GM21825 (cell line): ENCODE results near the gene C16orf90.
"Not testable (repeated sequence)": the region's sequence is repeated elsewhere in the genome, so short reads cannot be mapped to it uniquely, and the experiment has no call there.

Experiments used
- ATAC-seq: cut with Tn5 transposase; IDR thresholded peaks from one replicate; pipeline ENCODE4 v1.9.1; 2021; ENCODE audit warnings: mild to moderate bottlenecking, moderate library complexity; ENCODE audit not compliant: unreplicated experiment

C16orf90 gene

DNA sequence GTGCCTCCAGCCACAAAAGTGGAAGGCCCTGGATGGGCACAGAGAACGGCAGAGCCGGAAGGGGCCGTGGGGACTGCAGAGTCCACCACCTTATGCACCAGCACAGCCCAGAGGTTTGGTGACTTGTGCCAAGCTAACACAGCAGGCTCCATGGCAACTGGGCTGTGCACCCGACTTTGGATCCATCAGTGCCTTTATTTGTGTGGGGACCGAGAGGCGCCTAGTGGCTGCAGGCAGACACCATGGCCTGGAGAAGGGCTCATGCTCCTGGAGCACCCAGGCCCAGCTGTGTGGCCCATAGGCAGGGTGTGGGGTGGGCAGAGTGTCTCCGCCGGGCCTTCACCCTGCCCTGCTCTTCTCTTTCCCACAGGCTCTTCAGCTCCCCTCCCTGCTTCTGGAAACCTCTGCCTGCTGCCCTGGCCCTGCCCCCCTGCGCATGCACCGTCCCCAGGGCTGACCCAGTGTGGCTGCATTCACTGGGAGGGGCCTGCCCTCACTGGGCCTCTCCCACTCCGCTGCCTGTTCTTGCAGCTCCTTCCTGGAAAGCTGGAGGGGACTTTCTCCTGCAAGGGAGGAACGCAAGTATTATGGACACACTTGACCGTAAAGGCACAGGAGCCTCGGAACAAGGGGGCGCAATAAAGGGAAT lies 10.1 kb downstream of the C16orf90 start:
- ATAC-seq, result no peak

DNA sequence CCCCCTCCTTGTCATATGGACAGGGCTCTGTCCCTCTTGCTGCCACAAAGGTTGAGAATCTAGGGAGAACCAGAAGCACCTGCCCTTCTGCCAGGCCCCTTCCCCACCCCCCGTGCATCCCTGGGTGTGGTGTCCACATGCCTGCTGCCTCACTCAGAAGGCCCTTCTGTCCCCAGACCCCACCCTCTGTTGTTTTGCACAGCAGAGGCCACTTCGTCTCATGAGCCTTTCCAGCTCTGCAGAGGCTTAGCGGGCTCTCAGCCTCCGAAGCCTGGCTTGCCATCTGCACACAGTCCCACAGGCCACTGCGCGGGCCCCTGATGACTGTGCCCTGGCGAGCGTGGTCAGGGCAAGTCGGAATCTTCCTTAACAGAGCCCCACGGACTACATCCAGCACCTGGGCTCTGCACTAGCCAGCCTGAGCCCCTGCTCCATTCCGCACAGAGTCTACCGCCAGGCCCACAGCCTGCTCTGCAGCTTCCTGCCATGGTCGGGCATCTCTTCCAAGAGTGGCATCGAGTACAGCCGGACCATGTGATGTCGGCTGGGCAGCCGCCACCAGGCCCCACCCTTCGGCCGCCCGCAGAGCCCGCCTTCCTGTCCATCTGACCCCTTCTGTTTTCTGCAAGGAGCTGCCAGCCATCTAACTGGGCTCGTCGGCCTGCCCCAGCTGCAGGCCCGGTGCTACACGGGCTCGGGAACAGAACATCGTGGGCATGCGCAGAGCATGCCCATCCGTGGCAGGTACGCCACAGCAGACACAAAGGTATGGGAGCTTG lies 10.8 kb downstream of the C16orf90 start:
- ATAC-seq, result no peak

DNA sequence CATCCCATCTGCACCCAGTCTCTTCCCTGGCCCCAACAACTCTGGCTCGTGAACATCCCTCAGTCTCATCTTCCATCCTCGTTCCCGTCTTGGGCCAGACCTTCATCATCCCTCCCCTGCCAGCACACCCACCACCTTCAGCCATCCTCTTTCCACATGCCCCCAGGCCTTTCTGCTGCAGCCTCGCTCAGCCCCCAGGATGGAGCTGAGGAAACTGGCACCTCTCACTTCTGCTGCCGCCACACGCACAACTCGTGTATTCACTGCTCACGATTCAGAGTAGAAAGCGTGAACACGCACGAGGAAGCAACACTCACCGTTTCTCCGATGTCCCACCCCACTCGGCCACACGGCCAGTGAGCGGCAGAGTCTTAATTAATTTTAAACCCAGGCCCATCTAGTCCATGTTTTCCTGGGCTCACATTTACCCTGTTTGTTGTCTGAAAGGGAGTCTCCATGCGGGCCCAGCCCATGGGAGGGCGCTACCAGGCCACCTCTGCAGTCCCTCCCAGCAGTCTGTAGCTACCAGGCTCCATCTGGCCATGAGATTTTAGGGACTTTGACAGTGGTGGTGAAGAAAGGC lies 12.5 kb downstream of the C16orf90 start:
- no peak for ATAC-seq

DNA sequence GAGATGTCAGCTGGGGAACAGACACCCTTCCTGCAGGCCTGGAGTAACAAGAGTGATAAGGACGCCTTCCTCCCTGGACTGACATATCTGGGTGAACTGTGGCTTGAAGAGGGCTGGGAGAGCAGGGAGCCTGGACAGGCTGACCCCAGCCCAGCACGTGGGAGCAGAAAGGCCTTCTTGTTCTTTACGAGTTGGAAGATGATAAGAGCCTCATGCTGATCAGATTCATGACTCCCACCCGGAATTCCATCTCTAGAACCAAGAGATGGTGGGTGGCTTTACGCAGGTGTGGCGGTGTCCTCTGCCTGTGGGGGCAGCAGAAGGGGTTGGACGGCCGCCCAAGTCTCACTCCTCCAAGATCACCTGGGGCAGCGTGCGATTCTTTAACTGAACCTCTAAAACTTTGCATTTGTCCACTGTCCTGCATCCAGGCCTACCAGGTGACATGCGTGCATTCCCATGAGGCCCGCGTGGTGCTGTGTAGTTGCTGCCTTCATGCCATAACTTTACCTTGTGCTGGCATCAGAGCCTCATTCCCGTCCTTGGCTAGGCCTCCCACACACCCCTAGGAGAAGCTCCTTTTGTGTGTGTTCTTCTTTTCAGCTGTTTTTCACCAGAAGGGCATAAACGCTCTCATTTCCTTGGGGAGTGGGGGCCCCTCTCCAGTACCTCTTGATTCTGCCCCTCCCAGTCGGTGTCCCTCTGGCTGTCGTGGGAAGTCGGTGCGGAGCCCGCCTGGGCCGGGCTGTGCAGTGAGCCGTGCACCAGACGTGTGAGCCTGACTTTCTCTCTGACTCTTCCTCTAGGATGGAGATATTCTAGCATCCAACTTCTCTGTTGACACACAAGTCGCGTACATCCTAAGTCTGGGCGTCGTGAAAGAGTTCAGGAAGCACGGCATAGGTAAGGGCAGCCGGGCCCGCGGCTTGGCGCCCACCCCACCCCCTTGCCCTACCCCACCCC lies 13.3 kb downstream of the C16orf90 start:
- no peak for ATAC-seq

DNA sequence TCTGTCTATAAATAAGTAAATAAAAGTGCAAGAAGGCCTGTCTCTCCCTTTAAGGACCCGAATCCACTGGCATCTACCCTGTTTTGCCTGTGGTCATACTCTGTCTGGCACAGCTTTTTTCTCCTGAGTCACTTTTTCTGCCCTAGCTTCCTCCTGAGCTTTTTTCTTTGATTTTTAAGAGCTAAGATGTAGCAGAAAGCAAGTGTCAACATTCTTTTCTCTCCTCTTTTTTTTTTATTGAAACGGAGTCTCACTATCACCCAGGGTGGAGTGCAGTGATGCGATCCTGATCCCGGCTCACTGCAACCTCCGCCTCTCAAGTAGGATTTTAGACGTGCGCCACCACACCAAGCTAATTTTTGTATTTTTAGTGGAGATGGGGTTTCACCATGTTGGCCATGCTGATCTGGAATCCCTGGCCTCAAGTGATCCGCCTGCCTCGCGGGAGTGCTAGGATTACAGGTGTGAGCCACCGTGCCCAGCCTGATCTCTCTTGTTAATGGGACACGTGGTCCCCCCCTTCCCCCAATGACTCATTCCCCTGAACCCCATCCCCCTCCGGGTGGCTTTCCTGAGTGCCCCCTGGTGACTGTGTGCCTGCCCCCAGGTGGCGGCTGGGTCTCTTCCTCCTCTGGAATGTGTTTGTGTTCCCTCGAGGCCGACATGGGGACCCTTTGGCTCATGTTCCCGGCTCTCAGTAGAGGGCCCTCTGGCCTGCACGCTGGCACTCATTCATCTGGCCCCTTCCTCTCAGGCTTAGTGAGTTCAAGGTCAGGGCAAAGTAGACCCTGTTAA lies 14.2 kb downstream of the C16orf90 start:
- ATAC-seq, result no peak

DNA sequence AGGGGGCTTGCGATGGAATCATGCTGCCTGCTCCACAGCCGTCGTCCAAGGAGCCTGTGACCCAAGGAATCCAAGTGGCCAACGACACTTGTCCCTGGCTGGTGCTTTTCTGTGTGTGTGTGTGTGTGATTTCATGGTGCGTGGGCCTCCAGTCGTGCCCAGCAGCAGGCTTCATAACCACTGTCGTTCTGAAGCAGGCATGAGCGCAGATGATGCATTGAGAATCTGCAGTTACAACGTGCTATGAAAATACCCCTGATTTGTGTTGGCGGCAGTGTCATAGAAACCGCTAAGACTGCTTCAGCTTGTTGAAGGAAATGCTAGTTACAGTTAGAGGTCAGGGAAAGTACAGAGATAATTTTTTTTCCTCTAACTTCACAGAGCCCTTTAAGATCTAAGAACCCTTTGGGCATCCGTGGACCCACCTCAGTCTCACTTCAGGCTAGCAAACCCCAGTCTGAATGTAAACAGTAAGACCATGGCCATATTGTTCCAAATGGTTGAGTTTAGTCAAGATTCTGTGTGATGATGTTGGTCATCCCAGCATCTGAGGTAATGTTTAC lies 15.6 kb downstream of the C16orf90 start:
- no peak for ATAC-seq

DNA sequence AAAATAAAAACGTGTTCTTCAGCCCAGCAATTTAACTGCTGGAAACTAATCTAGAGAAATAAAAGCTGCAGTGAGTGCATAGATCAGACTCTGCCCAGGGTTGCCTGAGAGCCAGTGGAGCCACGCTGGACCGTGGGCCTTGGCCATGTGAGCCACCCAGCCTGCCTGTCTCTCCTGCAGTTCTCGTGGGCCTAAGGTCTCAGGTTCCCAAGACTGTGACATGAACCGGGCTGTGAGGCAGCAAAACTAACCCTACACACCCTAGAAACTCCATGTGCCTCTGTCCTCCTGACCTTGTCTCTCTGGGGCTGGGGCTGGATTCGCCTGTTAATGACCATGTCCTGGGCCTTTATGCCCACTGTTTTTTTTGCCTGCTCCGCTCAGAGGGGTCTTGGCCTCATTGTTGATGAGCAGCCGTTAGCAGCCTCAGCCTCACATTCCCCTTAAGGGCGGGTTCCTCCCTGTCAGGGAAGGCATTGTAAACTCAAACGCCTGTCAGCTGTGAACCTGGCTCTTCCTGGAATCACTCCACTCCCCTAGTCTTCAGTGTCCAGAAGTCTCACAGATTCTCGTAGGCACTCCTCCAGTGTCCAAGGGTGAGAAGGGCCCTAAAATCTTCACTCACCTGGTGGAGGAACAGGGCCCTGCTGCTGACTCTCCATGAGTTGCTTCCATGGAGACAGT lies 16.9 kb downstream of the C16orf90 start:
- no peak for ATAC-seq

DNA sequence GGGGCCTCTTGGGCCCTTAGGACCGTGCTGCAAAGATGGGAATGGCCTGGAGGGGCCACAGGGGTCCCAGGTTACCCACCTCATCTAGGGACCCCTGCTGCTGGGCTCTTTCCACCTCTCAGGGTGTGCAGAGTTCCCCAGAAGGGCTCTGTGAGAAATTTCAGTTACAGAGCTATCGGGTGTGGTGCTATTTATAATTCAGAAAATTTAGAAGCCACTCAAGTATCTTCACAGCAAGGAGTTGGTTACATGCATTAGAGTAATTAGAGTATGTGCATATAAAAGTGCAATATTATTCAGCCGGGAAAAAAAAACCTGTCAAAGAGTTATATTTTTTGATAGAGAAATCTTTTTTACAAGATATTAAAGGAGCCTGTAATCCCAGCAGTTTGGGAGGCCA lies 18.9 kb downstream of the C16orf90 start:
- ATAC-seq, result no peak

DNA sequence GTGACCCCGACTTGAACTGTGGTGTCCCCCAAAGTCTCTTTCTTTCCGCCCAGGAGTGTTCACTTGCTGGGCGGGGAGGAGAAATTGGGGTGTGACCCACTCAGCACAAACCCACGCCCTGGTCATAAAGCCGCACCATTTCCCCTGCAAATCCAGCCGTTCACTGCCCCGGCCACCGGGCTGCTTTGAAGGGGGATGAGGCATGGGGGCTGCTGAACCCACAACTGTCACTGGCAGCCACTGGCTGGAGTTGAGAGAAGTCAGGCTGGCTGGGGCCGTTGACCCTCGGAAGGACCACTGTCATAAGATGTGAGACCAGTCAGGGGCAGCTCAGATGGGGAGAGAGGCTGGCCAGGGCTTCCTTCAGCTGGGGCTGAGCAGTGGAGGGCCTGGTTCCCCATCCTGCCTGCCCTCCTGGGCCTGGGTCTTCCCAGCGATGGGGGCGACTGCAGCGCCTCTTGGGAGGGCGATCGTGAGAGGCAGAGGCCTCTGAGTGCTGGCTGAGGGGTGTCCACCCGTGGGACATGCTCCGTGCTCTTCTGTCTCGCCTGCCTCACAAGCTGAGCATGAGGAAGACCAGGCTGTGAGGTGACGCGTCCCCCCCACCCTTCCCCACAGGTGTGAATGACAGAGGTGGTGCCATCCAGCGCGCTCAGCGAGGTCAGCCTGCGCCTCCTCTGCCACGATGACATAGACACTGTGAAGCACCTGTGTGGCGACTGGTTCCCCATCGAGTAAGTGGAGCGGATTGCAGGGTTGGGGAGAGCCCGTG lies 19.5 kb downstream of the C16orf90 start:
- ATAC-seq, result no peak

DNA sequence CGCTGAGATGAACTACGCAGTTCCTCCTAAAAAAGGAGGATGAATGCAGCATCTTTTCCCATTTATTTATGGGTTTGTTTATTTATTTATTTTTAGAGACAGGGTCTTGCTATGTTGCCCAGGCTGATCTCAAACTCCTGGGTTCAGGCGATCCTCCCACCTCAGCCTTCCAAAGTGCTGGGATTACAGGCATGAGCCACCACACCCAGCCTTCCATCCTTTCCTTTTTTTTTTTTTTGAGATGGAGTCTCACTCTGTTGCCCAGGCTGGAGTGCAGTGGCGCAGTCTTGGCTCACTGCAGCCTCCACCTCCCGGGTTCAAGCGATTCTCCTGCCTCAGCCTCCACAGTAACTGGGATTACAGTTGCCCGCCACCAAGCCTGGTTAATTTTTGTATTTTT lies 20.4 kb downstream of the C16orf90 start:
- not testable (repeated sequence) for ATAC-seq

DNA sequence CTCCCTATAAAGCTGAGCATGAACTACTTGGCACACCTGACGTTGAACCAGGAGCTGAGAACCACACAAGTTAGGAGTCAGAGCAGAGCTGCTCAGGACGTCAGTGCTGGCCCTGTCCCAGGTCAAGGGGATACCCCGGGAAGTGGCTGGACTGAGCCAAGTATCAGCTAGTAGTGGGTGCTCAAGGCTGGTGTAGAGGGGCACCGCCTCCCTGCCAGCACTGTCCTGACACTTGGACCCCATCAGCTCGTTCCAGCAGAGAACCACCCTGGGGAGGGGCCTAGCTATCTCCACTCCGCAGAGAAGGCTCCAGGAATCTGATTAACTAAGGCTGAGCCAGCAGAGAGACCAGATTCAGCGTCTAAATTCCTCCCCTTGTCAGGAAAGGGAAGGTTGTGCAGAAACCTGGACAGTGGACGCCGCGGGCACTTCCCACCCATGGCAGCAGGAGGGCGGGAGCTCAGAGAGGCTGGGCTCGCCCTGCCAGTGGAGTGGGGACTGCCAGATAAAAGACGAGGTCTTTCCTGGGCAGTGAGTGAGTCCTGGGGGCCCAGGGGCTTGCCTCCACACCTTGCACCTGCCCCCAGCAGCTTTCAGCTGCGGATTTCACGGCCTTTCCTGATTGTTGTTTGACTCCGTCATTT lies 21.0 kb downstream of the C16orf90 start:
- no peak for ATAC-seq

DNA sequence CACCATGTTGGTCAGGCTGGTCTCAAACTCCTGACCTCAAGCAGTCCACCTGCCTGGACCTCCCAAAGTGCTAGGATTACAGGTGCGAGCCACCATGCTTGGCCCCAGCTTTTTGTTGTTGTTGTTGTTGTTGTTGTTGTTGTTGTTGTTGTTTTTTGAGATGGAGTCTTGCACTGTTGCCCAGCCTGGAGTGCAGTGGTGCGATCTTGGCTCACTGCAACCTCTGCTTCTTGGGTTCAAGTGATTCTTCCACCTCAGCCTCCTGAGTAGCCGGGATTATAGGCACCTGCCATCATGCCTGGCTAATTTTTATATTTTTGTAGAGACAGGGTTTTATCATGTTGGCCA lies 21.7 kb downstream of the C16orf90 start:
- not testable (repeated sequence) for ATAC-seq

DNA sequence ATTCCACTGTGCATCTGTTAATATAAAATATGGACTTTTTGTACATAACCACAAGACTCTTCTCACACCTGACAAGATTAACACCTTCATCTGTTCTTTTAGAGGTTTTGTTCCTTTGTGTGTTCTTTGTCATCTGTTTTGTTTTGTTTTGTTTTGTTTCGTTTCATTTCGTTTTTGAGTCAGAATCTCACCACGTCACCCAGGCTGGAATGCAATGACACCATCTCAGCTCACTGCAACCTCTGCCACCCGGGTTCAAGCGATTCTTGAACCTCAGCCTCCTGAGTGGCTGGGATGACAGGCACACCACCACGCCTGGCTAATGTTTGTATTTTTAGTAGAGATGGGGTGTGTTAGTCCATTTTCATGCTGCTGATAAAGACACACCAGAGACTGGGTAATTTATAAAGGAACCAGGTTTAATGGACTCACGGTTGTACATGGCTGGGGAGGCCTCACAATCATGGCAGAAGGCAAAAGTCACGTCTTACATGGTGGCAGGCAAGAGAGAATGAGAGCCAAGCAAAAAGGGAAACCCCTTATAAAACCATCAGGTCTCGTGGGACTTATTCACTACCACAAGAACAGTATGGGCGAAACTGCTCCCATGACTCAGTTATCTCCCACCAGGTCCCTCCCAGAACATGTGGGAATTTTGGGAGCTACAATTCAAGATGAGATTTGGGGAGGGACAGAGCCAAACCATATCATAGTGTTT lies 22.3 kb downstream of the C16orf90 start:
- no peak for ATAC-seq

DNA sequence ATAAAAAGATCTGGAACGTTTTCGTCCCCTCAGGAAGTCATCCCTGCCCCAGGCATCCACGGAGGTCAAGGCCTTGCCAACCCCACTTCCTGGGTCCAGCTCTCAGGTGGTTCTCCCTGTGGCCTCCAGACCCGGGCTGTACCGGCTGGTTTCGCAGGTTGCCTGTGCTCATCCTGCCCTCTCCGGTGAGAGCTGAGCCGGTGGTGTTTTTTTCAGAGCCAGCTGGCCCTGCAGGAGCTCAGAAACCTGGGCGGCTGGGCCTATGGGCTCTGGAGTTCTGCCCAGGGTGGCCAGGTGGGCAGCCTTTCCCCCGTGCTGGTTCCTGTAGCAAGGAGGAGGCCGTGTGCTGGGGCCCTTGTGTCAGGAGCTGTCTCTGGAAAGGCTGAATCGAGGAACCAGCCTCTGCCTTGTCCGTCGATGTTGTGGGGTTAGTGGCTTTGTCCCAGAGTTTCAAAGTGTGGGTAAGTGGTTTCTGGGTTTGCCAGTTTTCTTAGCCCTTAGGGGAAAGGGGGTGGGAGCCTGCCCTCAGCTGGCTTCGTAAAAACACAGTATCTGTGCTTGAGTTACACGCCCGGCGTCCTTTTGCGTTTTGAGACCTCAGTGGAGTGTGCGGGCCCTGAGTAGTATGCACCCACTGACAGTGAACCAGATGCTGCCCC lies 23.6 kb downstream of the C16orf90 start:
- ATAC-seq, result no peak

DNA sequence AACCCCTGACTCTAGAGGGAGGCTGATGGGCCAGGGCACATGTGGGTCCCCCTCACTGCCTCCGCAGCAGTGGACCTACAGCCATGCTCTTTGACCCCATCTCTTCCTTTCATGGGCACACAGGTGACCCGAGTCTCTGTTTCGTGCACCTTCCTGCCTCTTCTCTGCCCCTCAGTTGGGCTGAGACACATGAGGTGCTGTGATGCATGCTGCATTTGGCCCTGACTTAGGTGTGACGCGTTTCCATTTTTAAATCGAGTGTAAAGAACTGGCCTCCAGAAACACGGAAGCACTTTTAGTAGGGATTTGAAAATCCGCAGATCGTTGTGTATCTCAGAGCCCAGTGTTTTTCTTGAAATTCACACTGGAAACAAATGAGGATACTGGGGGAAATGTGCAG lies 24.6 kb downstream of the C16orf90 start:
- ATAC-seq, result no peak

DNA sequence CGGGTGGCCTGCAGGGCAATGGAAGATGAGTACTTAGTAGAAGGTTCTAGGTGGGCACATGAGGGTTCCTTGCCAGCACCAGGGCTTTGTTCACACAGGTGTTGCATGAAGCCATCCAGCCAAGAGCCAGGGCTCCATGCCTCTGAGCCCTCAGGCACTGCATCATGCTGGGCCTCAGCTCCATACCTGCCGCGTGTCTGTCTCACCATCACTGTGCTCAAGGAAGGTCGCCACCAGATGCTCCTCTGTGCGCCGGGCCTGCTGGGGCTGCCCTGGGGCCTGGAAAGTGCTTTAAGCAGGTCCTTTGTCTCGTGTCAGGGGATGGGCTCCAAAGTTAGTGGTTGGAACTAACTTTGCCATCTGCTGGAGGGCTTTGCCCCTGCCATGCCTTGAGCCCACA lies 25.6 kb downstream of the C16orf90 start:
- no peak for ATAC-seq

DNA sequence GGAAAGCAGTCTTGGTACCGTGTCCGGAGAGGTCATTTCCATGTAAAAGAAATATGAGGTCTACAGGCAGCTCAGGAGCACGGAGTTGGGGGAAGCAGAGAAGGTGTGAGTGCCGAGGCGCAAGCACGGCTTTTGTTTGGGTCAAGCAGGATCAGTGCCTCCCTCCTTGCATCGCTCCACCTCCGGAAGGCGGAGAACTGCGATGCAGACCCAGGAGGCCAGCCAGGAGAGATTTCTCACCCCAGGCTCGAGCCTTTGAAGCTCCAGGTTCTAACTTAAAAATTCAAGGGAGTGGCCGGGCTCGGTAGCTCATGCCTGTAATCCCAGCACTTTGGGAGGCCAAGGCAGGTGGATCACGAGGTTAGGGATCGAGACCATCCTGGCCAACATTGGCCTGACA lies 26.8 kb downstream of the C16orf90 start:
- ATAC-seq, result no peak
